Measurements from ENCODE around the gene MAS1.

- no peak for TF ChIP-seq EZH2 (IDR thresholded peaks at IDR 0.05)
- no peak for TF ChIP-seq POLR2AphosphoS5 (IDR thresholded peaks at IDR 0.05; ENCODE audit: borderline replicate concordance, low read depth, low read length)
These were observed 2.3 kb downstream of the MAS1 start for GRCh38 chr6:159893064-159893463.

Measured in SK-N-MC (cell line).